ENCODE measurements around the gene OPCML.

GRCh38 chr11:132874638-132875037, 657.7 kb downstream of the OPCML start:
- TF ChIP-seq, protein P1, sequence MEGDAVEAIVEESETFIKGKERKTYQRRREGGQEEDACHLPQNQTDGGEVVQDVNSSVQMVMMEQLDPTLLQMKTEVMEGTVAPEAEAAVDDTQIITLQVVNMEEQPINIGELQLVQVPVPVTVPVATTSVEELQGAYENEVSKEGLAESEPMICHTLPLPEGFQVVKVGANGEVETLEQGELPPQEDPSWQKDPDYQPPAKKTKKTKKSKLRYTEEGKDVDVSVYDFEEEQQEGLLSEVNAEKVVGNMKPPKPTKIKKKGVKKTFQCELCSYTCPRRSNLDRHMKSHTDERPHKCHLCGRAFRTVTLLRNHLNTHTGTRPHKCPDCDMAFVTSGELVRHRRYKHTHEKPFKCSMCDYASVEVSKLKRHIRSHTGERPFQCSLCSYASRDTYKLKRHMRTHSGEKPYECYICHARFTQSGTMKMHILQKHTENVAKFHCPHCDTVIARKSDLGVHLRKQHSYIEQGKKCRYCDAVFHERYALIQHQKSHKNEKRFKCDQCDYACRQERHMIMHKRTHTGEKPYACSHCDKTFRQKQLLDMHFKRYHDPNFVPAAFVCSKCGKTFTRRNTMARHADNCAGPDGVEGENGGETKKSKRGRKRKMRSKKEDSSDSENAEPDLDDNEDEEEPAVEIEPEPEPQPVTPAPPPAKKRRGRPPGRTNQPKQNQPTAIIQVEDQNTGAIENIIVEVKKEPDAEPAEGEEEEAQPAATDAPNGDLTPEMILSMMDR (IDR thresholded peaks at IDR 0.05; ENCODE audit: low read length): no peak
- TF ChIP-seq EZH2 (IDR thresholded peaks at IDR 0.05; ENCODE audit: borderline replicate concordance, low read length): no peak

Measured in OCI-LY1 (cell line).